GM21737 (cell line): ENCODE data around the gene SEMA4G.

ENCODE experiments used
- ATAC-seq: cut with Tn5 transposase; IDR thresholded peaks from one replicate; pipeline ENCODE4 v1.9.1; 2021; ENCODE audit warnings: mild to moderate bottlenecking, moderate library complexity; ENCODE audit not compliant: unreplicated experiment

The SEMA4G gene

GRCh38 chr10:100969187-100970075 lies at the start of gene SEMA4G:
SEMA4G (plus strand) TSS chr10:100969504; CDS start chr10:100972913, 3,409 bp downstream.
- ATAC-seq: no peak

- no peak for ATAC-seq
Observed at GRCh38 chr10:100923580-100923979, 45.7 kb upstream of the SEMA4G start.

GRCh38 chr10:100927266-100927665 lies 42.0 kb upstream of the SEMA4G start:
- ATAC-seq: no peak

- ATAC-seq: no peak
Observed at GRCh38 chr10:100928039-100928438, 41.3 kb upstream of the SEMA4G start.

GRCh38 chr10:100930368-100930767 lies 38.9 kb upstream of the SEMA4G start:
- ATAC-seq: no peak

- no peak for ATAC-seq
Observed at GRCh38 chr10:100934084-100934659, 35.1 kb upstream of the SEMA4G start.

- no peak for ATAC-seq
Observed at GRCh38 chr10:100939763-100940344, 29.4 kb upstream of the SEMA4G start.

- ATAC-seq: no peak
Observed at GRCh38 chr10:100942229-100942628, 27.1 kb upstream of the SEMA4G start.

GRCh38 chr10:100943508-100943907 lies 25.8 kb upstream of the SEMA4G start:
- no peak for ATAC-seq

- ATAC-seq: no peak
Observed at GRCh38 chr10:100945754-100946153, 23.6 kb upstream of the SEMA4G start.

- ATAC-seq: no peak
Observed at GRCh38 chr10:100948916-100949315, 20.4 kb upstream of the SEMA4G start.

- no peak for ATAC-seq
Observed at GRCh38 chr10:100960251-100960650, 9.1 kb upstream of the SEMA4G start.

- no peak for ATAC-seq
Observed at GRCh38 chr10:100962351-100963080, 6.8 kb upstream of the SEMA4G start.

GRCh38 chr10:100963826-100964225 lies 5.5 kb upstream of the SEMA4G start:
- ATAC-seq: no peak

GRCh38 chr10:100965820-100966219 lies 3.5 kb upstream of the SEMA4G start:
- no peak for ATAC-seq

GRCh38 chr10:100966887-100967286 lies 2.4 kb upstream of the SEMA4G start:
- ATAC-seq: no peak

- no peak for ATAC-seq
Observed at GRCh38 chr10:100967332-100967731, 2.0 kb upstream of the SEMA4G start.

- no peak for ATAC-seq
Observed at GRCh38 chr10:100968062-100968736, 1.1 kb upstream of the SEMA4G start.

GRCh38 chr10:100968863-100969186 lies 479 bp upstream of the SEMA4G start:
- no peak for ATAC-seq

- ATAC-seq: no peak
Observed at GRCh38 chr10:100970076-100970913, 991 bp downstream of the SEMA4G start.
